ENCODE data around the gene ZBED6.

DNA sequence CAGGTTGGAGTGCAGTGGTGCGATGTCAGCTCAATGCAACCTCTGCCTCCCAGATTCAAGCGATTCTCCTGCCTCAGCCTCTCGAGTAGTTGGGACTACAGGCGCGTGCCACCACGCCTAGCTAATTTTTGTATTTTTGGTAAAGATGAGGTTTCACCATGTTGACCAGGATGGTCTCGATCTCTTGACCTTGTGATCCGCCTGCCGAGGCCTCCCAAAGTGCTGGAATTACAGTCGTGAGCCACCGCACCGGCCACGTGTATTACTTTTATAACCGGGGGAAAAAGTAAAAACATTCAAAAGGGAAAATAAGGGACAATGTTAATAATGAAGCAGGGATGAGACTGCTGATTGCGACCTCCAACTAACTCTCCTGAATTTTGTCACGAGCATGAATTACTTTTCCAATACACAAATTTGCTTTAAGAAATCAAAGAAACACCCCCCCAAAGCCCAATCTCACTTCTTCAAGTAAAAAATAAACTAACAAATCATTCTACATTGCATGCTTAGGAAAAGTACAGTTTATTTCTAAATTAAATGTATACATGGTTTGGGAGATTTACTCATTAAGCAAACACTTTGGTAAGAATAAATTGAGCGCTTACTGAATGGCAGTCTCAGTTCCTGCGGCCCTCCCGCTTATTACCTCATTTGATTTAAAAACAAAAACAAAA is 521 bp upstream of the ZBED6 start:
- TF ChIP-seq CBFB (CRISPR knock-in tag; IDR thresholded peaks at IDR 0.05) (no peak), ZNF318 (IDR thresholded peaks at IDR 0.05; ENCODE audit: borderline replicate concordance in 1 of 2, low read depth in 1 of 2) (no peak), ZZZ3 (IDR thresholded peaks at IDR 0.05) (no peak)

All from K562 (cell line).